Hepatocyte (in vitro differentiated cells): ENCODE results near the gene HSCB.

ENCODE experiments used
- EZH2 ChIP-seq: fragments of 200-600 bp; sonication (generic); IDR thresholded peaks from 2 replicates; pipeline ENCODE4 v1.6.1; 2016; ENCODE audit warnings: antibody characterized with exemption, mild to moderate bottlenecking, borderline replicate concordance
- TF ChIP-seq, protein P1 (sequence below): fragments of 200-600 bp; sonication (generic); IDR thresholded peaks from 2 replicates; pipeline ENCODE4 v1.5.1; 2016; ENCODE audit warnings: antibody characterized with exemption, mild to moderate bottlenecking; ENCODE audit not compliant: poor library complexity

DNA sequence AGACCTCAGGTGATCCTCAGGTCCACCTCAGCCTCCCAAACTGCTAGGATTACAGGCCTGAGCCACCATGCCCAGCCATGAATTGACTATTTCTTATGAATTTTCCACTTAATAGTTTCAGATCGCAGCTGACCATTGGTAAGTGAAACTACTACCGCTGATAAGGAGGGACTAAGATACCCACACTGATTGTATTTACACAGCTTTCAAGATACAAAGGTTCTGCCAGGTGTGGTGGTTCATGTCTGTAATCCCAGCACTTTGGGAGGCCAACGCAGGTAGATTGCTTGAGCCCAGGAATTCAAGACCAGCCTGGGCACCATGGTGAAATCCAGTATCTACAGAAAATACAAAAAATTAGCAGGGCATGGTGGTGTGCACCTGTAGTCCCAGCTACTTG, 4.1 kb upstream of the HSCB start:
- TF ChIP-seq, protein P1, sequence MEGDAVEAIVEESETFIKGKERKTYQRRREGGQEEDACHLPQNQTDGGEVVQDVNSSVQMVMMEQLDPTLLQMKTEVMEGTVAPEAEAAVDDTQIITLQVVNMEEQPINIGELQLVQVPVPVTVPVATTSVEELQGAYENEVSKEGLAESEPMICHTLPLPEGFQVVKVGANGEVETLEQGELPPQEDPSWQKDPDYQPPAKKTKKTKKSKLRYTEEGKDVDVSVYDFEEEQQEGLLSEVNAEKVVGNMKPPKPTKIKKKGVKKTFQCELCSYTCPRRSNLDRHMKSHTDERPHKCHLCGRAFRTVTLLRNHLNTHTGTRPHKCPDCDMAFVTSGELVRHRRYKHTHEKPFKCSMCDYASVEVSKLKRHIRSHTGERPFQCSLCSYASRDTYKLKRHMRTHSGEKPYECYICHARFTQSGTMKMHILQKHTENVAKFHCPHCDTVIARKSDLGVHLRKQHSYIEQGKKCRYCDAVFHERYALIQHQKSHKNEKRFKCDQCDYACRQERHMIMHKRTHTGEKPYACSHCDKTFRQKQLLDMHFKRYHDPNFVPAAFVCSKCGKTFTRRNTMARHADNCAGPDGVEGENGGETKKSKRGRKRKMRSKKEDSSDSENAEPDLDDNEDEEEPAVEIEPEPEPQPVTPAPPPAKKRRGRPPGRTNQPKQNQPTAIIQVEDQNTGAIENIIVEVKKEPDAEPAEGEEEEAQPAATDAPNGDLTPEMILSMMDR: no peak
- no peak for TF ChIP-seq EZH2
